CD8-positive, alpha-beta memory T cell (primary cell): ENCODE data around the gene GRID1. TPM values are rescaled to one million over a fixed set of nuclear protein-coding genes. Genes with fewer than 3 reads are reported as not detected.

Source experiments
- CTCF ChIA-PET: fragments of 350-600 bp; sonication (Branson Sonifier 250); formaldehyde crosslinking; loops from one replicate; lab custom pipeline; 2021; ENCODE audit warnings: antibody characterized with exemption; lab: Charles Lee
- POLR2A ChIA-PET: fragments of 350-600 bp; sonication (Branson Sonifier 250); formaldehyde crosslinking; loops from one replicate; lab custom pipeline; 2021; ENCODE audit warnings: antibody characterized with exemption; lab: Charles Lee
- DNase-seq, 5 donors: peaks; one replicate each; pipeline versions ENCODE4 v3.0.0 to v3.0.0-alpha.2; 2020 to 2022; ENCODE audit warnings: mixed read lengths in 1 of 5
- H3K27ac ChIP-seq: one replicate; pipeline ENCODE4 v1.7.0; 2013; ENCODE audit warnings: low read depth, mild to moderate bottlenecking, low read length, moderate library complexity
- H3K27me3 ChIP-seq: 2 replicates; pipeline ENCODE4 v1.7.0; 2013; ENCODE audit warnings: low read length, mild to moderate bottlenecking; ENCODE audit not compliant: insufficient read depth, poor library complexity, severe bottlenecking
- H3K36me3 ChIP-seq: 2 replicates; pipeline ENCODE4 v1.7.0; 2013; ENCODE audit warnings: mild to moderate bottlenecking, low read length, moderate library complexity; ENCODE audit not compliant: insufficient read depth
- H3K4me1 ChIP-seq: 2 replicates; pipeline ENCODE4 v1.7.0; 2013; ENCODE audit warnings: mild to moderate bottlenecking, low read length, moderate library complexity; ENCODE audit not compliant: insufficient read depth
- H3K4me3 ChIP-seq: 2 replicates; pipeline ENCODE4 v1.7.0; 2013; ENCODE audit warnings: mild to moderate bottlenecking, low read length
- H3K9me3 ChIP-seq: 2 replicates; pipeline ENCODE4 v1.7.0; 2013; ENCODE audit warnings: mild to moderate bottlenecking, low read length
- H3K27ac Mint-ChIP-seq, 8 donors: one replicate each; pipeline ENCODE4 v1.8.0; 2020 to 2021; ENCODE audit warnings: mixed read lengths in 8 of 8, mild to moderate bottlenecking in 6 of 8, inconsistent platforms in 3 of 8, moderate library complexity in 3 of 8
- H3K27me3 Mint-ChIP-seq, 2 donors: one replicate each; pipeline ENCODE4 v1.8.0; 2020 to 2021; ENCODE audit warnings: mixed read lengths in 2 of 2, mild to moderate bottlenecking in 1 of 2, moderate library complexity in 1 of 2
- H3K36me3 Mint-ChIP-seq, 3 donors: one replicate each; pipeline ENCODE4 v1.8.0; 2020 to 2021; ENCODE audit warnings: mixed read lengths in 3 of 3, inconsistent platforms in 1 of 3, mild to moderate bottlenecking in 1 of 3
- H3K4me1 Mint-ChIP-seq, 3 donors: one replicate each; pipeline ENCODE4 v1.8.0; 2020 to 2021; ENCODE audit warnings: mixed read lengths in 3 of 3, inconsistent platforms in 1 of 3, mild to moderate bottlenecking in 1 of 3
- H3K4me3 Mint-ChIP-seq, 7 donors: one replicate each; pipeline ENCODE4 v1.8.0; 2020 to 2021; ENCODE audit warnings: mixed read lengths in 7 of 7, mild to moderate bottlenecking in 6 of 7, moderate library complexity in 4 of 7, inconsistent platforms in 2 of 7
- H3K9me3 Mint-ChIP-seq, 5 donors: one replicate each; pipeline ENCODE4 v1.8.0; 2020 to 2022; ENCODE audit warnings: mixed read lengths in 5 of 5, mild to moderate bottlenecking in 3 of 5, moderate library complexity in 2 of 5, inconsistent platforms in 1 of 5
- polyA plus RNA-seq: library from polyadenylated mRNA; unstranded; fragments of 300-500 nt; fragmentation: Illumina TruSeq; gene quantifications from one replicate; pipeline ENCODE4 v1.2.3, GENCODE V29; 2021
- total RNA-seq, 2 experiments: library from RNA; stranded (reverse); gene quantifications; one replicate each; pipeline ENCODE4 v1.2.3, GENCODE V29; 2021

The GRID1 gene
- total and polyA plus RNA-seq, 3 experiments from 2014 or later, result not detected

GRCh38 chr10:86045896-86046295, 320.7 kb downstream of the GRID1 start:
- CTCF ChIA-PET, result no interaction called here
- H3K9me3 ChIP-seq, result no peaks in the 10 kb centered on the region
- Mint-ChIP-seq H3K27me3 (peaks cover 7 to 8% of the 10 kb centered on the region in 2 donors), H3K27ac (no peak overlapping the region), H3K4me1 (peaks cover 11 to 31% (median 24%) of the 10 kb centered on the region in 3 donors), H3K4me3 (no peak overlapping the region), H3K9me3 (no peaks in the 10 kb centered on the region), H3K36me3 (peaks cover 0 to 3% (median 0%) of the 10 kb centered on the region in 3 donors)
- no peak overlapping the region for H3K27ac ChIP-seq
- peaks cover 7% of the 10 kb centered on the region for H3K4me1 ChIP-seq
- H3K36me3 ChIP-seq, result no peaks in the 10 kb centered on the region
- no peak overlapping the region for H3K4me3 ChIP-seq
- DNase-seq, result no peak
- POLR2A ChIA-PET, result no interaction called here
- no peaks in the 10 kb centered on the region for H3K27me3 ChIP-seq

DNA sequence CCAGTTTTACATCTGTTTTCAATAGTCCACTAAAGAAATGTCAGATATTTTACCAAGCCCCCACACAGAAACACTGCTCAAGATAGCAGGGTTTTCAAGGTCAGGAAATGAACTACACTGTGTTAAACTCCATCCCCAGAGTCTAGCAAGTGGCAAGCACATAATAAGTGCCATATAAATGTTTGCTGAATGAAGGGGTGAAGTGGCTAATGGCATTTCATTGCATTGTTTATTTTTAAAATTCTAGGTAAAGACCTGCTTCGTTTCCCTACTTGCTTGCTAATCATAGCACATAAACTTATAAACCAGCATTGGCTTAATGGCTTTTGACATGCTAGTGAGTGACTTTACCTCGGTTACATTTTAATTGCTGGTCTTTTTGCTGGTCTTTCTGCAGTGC, 322.6 kb downstream of the GRID1 start:
- H3K27me3 ChIP-seq, result no peaks in the 10 kb centered on the region
- H3K27me3 Mint-ChIP-seq, result peaks cover 0 to 6% of the 10 kb centered on the region in 2 donors
- CTCF ChIA-PET, result no interaction called here

GRCh38 chr10:86043236-86043635, 323.4 kb downstream of the GRID1 start:
- peaks cover 0 to 6% of the 10 kb centered on the region in 2 donors for H3K27me3 Mint-ChIP-seq
- no peak overlapping the region for H3K4me3 Mint-ChIP-seq
- H3K4me1 ChIP-seq, result peaks cover 7% of the 10 kb centered on the region
- no peaks in the 10 kb centered on the region for H3K9me3 Mint-ChIP-seq
- no peak overlapping the region for H3K27ac Mint-ChIP-seq
- H3K36me3 Mint-ChIP-seq, result no peaks in the 10 kb centered on the region
- no peak overlapping the region for H3K4me3 ChIP-seq
- peaks cover 11 to 34% (median 24%) of the 10 kb centered on the region in 3 donors for H3K4me1 Mint-ChIP-seq
- no peak for DNase-seq
- no peaks in the 10 kb centered on the region for H3K36me3 ChIP-seq
- H3K9me3 ChIP-seq, result no peaks in the 10 kb centered on the region
- H3K27ac ChIP-seq, result no peak overlapping the region
- POLR2A ChIA-PET, result no interaction called here
- H3K27me3 ChIP-seq, result no peaks in the 10 kb centered on the region
- CTCF ChIA-PET, result no interaction called here

More for the DNA sequence above, 322.6 kb downstream of the GRID1 start:
- peaks cover 7% of the 10 kb centered on the region for H3K4me1 ChIP-seq
- Mint-ChIP-seq H3K27ac (no peak overlapping the region), H3K4me1 (peaks cover 11 to 34% (median 24%) of the 10 kb centered on the region in 3 donors), H3K36me3 (no peaks in the 10 kb centered on the region), H3K9me3 (no peaks in the 10 kb centered on the region), H3K4me3 (no peak overlapping the region)
- no peak overlapping the region for H3K4me3 ChIP-seq
- POLR2A ChIA-PET, result no interaction called here
- H3K36me3 ChIP-seq, result no peaks in the 10 kb centered on the region
- H3K9me3 ChIP-seq, result no peaks in the 10 kb centered on the region
- H3K27ac ChIP-seq, result no peak overlapping the region
- no peak for DNase-seq

GRCh38 chr10:86042161-86042560, 324.4 kb downstream of the GRID1 start:
- no peak overlapping the region for H3K4me3 Mint-ChIP-seq
- POLR2A ChIA-PET, result no interaction called here
- CTCF ChIA-PET, result no interaction called here
- no peaks in the 10 kb centered on the region for H3K9me3 Mint-ChIP-seq
- no peaks in the 10 kb centered on the region for H3K27me3 ChIP-seq
- no peak overlapping the region for H3K27ac Mint-ChIP-seq
- peaks cover 0 to 6% of the 10 kb centered on the region in 2 donors for H3K27me3 Mint-ChIP-seq
- no peaks in the 10 kb centered on the region for H3K36me3 ChIP-seq
- H3K4me1 ChIP-seq, result no peaks in the 10 kb centered on the region
- peaks cover 7 to 25% (median 14%) of the 10 kb centered on the region in 3 donors for H3K4me1 Mint-ChIP-seq
- H3K4me3 ChIP-seq, result no peak overlapping the region
- no peak for DNase-seq
- H3K36me3 Mint-ChIP-seq, result no peaks in the 10 kb centered on the region
- H3K9me3 ChIP-seq, result no peaks in the 10 kb centered on the region
- H3K27ac ChIP-seq, result no peak overlapping the region

DNA sequence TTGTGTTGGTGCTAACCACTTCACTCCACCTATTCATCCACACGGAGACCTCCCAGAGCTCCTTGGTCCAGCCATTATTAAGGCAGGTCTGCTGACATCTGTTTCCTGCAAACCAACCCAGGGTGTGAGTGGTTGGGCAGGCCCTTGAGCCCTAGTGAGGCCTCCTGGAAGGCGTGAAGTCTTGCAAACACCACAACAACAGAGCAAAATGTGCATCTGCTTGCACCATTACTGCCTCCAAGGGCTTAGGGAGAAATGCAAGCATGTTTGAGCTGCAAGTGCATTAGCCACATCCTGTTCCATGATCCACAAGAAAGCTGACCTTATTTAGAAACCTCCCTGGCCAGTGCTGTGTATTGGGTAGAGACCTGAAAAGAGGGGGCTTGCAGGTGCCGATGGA, 325.5 kb downstream of the GRID1 start:
- peaks cover 0 to 15% (median 4%) of the 10 kb centered on the region in 3 donors for H3K4me1 Mint-ChIP-seq
- peaks cover 0 to 6% of the 10 kb centered on the region in 2 donors for H3K27me3 Mint-ChIP-seq
- H3K27me3 ChIP-seq, result no peaks in the 10 kb centered on the region
- H3K36me3 ChIP-seq, result no peaks in the 10 kb centered on the region
- H3K4me3 ChIP-seq, result no peak overlapping the region
- H3K27ac ChIP-seq, result no peak overlapping the region
- no peaks in the 10 kb centered on the region for H3K36me3 Mint-ChIP-seq
- no peak overlapping the region for H3K27ac Mint-ChIP-seq
- no peaks in the 10 kb centered on the region for H3K9me3 Mint-ChIP-seq
- DNase-seq, result no peak
- ChIA-PET POLR2A (no interaction called here), CTCF (no interaction called here)
- H3K9me3 ChIP-seq, result no peaks in the 10 kb centered on the region
- H3K4me3 Mint-ChIP-seq, result no peak overlapping the region
- H3K4me1 ChIP-seq, result no peaks in the 10 kb centered on the region

GRCh38 chr10:86038371-86038770, 328.2 kb downstream of the GRID1 start:
- H3K36me3 ChIP-seq, result no peaks in the 10 kb centered on the region
- no peak overlapping the region for H3K27ac ChIP-seq
- H3K4me3 ChIP-seq, result no peak overlapping the region
- peaks cover 0 to 1% of the 10 kb centered on the region in 2 donors for H3K27me3 Mint-ChIP-seq
- CTCF ChIA-PET, result no interaction called here
- DNase-seq, result no peak
- H3K9me3 Mint-ChIP-seq, result no peaks in the 10 kb centered on the region
- H3K27me3 ChIP-seq, result no peaks in the 10 kb centered on the region
- no peak overlapping the region for H3K27ac Mint-ChIP-seq
- H3K36me3 Mint-ChIP-seq, result no peaks in the 10 kb centered on the region
- peaks cover 0 to 8% (median 4%) of the 10 kb centered on the region in 3 donors for H3K4me1 Mint-ChIP-seq
- H3K4me1 ChIP-seq, result no peaks in the 10 kb centered on the region
- H3K9me3 ChIP-seq, result no peaks in the 10 kb centered on the region
- no peak overlapping the region for H3K4me3 Mint-ChIP-seq
- POLR2A ChIA-PET, result no interaction called here

DNA sequence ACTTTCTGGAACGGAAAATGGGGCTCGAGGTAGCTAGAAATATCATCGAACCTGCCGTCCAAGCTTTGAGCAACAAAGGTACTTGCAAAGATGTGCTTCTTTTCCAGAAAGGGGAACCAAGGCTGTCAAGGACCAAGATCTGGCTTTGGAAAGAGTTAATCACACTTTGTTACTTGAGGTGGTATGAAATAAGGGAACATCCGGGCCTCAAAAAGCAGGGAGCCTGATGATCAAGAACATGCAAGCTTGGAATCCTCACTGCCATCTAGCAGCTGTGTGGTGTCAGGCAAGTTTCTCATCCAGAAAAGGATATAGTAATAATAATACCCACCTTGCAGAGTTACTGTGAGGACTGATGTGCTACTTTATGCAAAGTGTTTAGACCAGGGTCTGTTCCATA, 329.5 kb downstream of the GRID1 start:
- Histone ChIP-seq H3K27me3 (no peaks in the 10 kb centered on the region), H3K36me3 (no peaks in the 10 kb centered on the region), H3K4me3 (no peak overlapping the region), H3K4me1 (no peaks in the 10 kb centered on the region), H3K27ac (no peak overlapping the region), H3K9me3 (no peaks in the 10 kb centered on the region)
- CTCF ChIA-PET, result no interaction called here
- DNase-seq, result no peak
- H3K4me3 Mint-ChIP-seq, result no peak overlapping the region
- POLR2A ChIA-PET, result no interaction called here
- no peaks in the 10 kb centered on the region for H3K36me3 Mint-ChIP-seq
- H3K27me3 Mint-ChIP-seq, result peaks cover 0 to 2% of the 10 kb centered on the region in 2 donors
- H3K27ac Mint-ChIP-seq, result no peak overlapping the region
- no peaks in the 10 kb centered on the region for H3K9me3 Mint-ChIP-seq
- H3K4me1 Mint-ChIP-seq, result peaks cover 0 to 8% (median 4%) of the 10 kb centered on the region in 3 donors

DNA sequence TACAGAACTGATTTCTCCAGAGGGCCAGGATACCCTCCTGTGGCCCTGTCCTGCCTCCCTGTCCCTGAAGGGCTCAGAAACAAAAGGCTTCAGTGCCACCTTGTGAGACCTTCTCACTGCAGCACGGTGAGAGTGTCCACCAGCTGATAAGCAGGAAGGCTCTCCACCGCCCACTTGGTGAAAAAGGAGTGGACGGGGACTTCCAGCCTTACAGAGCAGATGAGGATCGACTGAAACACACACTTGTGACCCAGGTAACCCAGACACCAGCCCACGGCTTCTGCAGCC, 330.1 kb downstream of the GRID1 start:
- DNase-seq, result no peak
- ChIA-PET POLR2A (no interaction called here), CTCF (no interaction called here)
- Mint-ChIP-seq H3K27me3 (peaks cover 0 to 3% of the 10 kb centered on the region in 2 donors), H3K27ac (no peak overlapping the region), H3K9me3 (no peaks in the 10 kb centered on the region), H3K4me1 (peaks cover 0 to 7% (median 2%) of the 10 kb centered on the region in 3 donors), H3K36me3 (no peaks in the 10 kb centered on the region), H3K4me3 (no peak overlapping the region)
- Histone ChIP-seq H3K27me3 (no peaks in the 10 kb centered on the region), H3K36me3 (no peaks in the 10 kb centered on the region), H3K9me3 (no peaks in the 10 kb centered on the region), H3K4me3 (no peak overlapping the region), H3K4me1 (no peaks in the 10 kb centered on the region), H3K27ac (no peak overlapping the region)
